HG03159 (cell line): ENCODE data around the gene POFUT2.

Experiments used
- ATAC-seq: cut with Tn5 transposase; IDR thresholded peaks from one replicate; pipeline ENCODE4 v1.9.1; 2021; ENCODE audit warnings: mild to moderate bottlenecking, moderate library complexity; ENCODE audit not compliant: unreplicated experiment

POFUT2 gene

DNA sequence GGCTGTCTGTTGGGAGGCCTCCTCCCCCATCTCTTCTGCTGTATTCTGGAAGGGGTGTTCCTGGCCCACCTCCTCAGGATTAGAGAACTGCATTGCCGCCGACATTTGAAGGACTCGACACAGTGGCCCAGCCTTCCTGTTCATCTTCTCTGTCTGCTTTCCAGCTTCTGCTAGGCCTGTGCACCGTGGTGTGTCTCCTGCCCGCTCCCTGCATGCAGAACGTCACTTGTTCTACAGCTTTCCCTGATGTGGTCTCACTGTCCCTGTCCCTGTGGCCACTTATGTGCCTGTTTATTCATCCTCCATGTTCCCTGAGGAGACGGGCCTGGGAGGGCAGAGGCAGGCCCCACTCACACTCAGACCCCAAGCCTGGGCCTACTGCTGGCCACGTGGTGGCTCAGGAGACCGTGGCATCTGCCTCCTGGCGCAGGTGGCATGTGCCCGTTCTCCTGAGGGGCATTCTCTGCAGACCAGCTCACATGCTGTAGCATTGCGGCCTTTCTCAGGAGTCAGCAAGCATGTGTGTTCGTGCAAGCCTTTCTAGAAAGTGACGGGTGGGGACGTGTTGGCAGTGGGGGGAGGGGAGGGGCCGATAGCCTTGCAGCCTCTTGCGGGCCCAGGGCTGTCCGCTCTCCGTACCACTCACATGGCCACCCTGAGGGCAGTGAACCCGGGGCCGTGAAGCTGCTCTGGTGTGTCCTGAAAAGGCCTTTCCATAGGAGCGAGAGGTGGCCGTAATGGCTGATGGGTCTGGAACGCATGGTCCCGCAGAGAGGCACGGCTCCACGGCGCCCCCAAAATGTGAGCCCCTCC lies 35.9 kb downstream of the POFUT2 start:
- ATAC-seq = no peak

DNA sequence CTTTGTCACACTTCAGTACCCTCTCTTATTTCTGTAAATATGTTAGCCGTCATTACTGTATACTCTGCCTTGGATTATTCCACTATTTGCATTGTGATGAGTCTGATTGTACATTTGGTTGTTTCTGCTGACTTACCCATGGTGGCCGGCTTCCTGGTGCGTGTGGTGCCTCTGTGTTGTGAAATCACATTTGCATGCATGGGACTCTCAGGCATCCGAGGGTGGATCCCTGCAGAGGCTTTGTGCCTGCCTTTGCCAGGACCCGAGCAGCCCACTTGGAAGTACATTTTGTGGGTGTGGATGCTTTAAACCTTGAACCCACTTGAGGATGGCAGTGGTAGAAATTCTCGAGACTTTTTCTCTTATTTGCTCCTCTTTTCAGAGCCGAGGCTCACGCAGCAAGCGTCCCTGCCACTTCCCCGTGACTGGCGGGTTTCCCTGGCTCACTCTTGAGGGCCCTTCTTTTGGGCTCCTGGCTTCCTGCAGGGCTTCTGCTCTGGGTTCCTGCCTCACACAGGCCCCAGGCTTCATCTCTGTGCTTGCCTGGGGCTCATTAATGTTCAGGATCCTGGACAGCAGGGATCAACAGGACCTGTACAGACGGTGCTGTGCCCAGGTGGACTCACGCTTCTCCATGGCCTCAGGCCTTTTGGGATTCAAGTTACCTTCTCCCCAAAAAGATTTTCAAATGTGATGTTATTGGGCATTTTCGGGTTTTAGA lies 36.6 kb downstream of the POFUT2 start:
- no peak for ATAC-seq

DNA sequence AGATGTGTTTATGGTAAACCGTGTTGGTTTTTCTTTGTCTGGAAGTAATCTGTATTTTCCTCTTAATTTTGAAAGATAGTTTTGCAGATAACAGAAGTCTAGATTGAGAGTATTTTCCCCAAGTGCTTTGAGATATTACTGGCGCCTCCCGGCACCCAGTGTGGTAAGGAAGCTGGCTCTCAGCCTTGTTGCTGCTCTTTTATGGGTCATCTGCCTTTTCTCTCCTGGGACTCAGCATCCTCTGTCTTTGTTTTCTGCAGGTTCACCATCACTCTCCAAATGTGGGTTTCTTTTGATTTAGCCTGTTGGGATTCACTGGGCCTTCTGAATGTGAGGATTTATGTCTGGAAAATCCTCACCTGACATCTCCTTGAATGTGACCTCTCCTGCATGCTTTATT lies 37.4 kb downstream of the POFUT2 start:
- no peak for ATAC-seq

DNA sequence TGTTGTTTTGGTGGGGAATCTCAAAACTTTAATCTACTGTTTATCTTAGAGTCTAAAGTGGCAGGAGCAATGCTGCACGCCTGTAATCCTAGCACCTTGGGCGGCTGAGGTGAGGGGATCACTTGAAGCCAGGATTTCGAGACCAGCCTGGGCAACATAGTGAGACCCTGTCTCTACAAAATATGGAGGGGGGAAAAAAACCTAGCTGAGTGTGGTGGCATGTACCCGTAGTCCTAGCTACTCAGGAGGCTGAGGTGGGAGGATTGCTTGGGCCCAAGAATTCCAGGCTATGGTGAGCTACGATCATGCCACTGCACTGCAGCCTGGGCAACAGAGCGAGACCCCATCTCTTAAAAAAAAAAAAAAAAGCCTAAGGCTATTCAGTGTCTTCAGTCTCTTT lies 38.1 kb downstream of the POFUT2 start:
- no peak for ATAC-seq

DNA sequence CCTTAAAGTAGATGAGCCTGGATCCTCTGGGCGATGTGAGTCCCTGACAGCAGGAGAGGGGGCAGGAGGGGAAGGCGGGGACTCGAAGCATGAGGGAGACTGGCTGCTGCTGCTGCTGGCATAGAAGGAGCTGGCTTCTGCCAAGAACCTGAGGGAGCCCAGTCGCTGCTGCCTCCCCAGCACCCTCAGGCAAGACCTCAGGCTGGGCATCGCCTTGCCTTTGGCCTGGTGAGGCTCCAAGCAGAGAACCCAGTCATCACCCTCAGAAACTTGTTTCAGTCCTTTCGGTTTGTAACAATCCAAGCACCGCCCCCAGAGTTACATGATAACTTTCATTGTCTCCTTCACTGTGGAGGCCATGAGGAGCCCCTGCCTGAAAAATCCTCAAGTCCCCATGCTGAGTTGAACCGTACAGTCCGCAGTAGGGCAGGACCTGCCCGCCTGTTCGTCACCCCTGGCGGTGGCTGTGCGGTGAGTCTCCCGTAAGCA lies 38.8 kb downstream of the POFUT2 start:
- no peak for ATAC-seq

DNA sequence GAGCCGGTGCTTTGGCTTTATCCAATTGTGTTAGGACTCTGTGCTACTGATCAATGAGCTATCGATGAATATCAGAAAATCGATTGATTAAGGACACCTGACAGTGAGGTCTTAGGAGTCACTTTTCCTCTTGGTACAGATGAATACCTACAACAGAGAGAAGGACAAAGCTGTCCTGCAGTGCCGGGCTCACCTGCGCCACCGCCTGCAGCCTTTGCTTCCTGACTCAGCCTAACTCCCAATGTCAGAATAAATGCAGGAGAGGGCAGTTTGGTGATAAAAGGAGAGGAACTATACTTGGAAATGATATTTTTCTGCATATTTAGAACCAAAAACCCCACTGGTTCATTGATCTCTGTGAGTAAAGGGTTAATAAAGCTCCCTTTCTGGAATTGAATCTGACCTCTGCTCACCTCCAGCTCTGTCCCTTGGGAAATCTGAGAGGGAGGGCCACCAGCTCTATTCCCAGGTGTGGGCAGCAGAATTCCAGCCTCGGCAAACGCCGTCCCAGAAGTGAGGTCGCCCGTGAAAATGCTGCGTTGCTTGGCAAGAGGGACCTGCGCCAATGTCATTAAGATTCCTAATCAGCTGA lies 39.3 kb downstream of the POFUT2 start:
- ATAC-seq = no peak

DNA sequence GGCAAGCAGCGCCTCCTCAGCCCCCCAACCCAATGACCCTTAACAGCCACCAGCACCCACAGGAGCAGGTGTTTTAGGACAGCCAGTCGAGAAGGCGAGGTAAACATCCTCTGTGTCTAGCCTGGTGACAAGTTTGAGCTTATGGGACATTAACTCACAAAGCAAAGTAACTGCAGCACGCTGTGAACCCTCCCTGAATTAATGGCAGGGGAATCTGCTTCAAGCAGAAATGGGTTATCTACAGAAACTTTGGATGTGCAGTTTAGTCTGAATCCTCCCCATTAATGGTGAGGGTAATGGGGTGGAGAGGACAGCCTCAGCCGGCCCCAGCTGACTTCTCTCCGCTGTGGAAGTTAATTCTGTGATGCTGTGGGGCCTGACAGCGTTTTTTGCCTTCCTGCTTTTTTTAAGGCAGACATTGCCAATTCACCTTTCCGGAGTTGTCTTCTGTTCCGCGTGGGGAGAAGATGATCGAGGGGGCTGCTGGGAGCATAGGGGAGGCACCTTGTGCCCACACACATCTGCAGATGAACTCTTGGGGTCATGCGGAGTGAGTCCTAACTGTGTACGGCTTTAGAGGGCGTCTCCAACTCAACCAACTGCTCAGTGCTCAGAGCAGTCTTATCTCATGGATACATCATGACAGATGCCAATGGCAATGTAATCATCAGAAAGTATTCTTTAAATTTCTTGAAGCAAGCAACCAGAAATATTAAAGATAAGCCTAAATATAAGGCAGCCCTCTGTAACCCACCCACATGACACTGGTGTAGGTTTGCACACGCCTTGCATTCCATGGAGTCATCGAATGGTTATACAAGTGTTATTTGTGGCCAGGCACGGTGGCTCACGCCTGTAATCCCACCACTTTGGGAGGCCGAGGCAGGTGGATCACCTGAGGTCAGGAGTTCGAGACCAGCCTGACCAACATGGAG lies 41.0 kb downstream of the POFUT2 start:
- no peak for ATAC-seq

DNA sequence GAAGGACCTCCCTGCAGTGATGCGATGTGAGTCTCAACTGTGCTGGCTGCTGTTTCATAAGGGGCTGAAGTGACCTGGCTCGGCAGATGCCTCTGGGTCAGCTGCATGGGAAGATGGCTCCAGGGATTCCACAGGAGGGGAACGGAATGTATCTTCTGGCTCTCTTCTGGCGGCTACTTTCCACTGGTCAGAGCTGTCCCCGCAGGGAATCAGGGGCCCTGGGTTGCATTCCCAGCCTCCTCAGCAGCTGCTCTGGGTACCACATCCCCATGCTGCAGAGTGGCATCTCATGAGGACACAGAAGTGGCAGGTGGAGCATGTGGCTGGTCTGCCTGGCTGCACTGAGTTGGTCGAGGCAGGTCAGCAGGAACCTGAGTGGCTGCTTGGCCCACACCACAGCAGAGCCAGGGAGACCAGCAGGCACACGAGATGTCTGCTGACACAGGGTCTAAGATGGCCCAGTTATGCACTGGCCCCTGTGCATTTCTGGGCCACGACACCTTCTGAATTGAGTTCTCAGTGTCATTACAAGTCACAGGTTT lies 42.8 kb downstream of the POFUT2 start:
- ATAC-seq = no peak

DNA sequence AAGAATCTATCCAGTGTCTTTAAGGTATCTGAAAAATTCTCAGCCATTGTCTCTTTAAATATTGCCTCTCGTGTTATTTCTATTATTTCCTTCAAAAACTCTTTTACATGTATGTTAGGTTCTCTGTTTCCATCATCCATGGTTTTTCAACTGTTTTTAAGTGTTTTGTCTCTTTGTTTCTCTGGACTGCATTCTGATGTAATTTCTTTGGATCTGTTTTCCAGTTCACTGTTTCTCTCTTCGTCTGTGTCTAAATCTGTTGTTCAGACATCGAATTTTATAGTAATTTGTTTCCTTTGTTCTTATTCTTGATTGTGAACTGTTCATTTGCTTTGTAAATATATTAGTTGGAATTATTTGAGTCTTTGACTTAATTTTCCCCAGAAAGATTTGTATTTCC lies 44.1 kb downstream of the POFUT2 start:
- no peak for ATAC-seq

DNA sequence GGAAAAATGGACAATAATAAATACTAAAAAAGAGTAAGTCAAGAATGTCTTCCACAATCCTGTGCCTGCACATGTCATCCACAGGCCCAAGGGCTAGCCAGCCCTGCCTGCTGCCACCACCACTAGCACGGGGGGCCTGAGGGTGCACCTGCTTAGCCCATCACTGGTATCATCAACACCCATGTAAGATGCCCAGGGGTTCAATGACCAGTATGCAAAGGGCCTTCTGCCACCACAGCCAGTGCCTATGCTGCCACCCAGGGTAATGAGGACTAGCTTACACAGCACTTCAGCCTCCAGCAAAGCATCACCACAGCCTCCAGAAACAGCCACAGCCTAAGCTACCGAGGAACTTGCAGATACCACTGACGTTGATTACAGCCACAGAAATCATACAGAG lies 46.3 kb downstream of the POFUT2 start:
- no peak for ATAC-seq

DNA sequence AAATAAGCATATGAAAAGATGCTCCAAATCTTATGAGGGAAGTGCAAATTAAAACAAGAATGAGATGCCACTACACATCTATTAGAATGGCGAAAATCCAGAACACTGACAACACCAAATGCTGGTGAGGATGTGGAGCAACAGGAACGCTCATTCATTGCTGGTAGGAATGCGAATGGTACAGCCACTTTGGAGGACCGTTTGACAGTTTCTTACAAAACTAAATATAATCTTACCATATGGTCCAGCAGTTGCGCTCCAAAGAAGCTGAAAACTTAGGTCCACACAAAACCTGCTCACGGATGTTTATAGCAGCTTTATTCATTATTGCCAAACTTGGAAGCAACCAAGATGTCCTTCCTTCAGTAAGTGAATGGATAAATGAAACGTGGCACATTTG lies 50.3 kb downstream of the POFUT2 start:
- ATAC-seq = no peak

DNA sequence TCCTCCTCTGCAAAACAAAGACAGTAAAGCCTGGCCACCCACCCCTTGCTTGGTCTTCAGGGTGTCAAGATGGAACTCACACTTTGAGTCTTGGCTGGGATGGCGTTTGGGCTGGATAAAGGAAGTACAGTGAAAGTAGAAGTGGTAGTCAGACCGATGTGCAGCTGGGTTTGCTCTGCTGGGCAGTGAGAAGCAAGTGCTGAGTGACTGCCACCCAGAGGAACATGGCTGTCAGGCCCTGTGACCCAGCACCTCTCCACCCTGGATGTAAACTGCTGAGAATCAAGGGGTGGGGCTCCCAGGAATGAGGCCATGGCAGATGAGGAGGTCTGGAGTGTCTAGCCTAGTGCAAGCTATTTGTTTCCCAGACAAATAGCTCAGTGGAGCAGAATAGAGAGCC lies 51.2 kb downstream of the POFUT2 start:
- ATAC-seq = no peak

DNA sequence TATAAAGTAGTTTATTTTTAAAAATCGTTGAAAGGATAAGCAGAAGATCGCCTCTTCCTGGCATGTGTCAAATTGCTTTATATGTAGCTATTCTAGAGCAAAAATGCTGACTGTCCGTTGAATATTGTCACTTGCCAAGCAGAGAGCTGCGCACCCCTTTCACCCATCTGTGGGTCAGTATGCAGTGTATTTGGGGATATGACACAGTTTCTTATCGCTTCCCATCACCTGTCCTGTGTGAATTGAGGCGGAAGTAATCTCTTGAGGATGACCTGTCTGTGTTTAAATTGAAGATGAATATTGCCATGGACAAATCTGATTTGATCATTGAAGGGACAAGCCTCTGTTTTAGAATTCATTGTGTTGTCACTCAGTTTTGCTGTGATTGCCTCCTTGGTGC lies 52.2 kb downstream of the POFUT2 start:
- no peak for ATAC-seq

DNA sequence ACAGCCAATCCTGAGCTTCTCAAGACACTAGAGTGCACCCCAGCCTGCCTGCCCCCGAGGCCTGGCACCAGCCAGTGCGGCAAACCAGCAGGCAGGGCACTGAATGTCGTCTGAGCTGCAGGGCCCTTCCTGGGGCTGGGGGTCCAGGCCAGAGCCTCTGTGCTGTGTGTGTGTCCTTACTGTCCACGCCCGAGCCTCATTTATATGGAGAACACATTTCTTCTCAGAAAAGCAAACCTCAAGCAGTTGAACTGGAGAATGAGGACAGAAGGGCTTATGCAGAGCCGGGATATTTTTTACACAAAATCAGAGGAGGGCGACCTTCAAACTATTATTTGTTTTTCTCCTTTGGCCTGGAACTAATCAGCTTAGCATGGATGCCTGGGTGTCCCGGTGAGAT lies 52.7 kb downstream of the POFUT2 start:
- no peak for ATAC-seq

DNA sequence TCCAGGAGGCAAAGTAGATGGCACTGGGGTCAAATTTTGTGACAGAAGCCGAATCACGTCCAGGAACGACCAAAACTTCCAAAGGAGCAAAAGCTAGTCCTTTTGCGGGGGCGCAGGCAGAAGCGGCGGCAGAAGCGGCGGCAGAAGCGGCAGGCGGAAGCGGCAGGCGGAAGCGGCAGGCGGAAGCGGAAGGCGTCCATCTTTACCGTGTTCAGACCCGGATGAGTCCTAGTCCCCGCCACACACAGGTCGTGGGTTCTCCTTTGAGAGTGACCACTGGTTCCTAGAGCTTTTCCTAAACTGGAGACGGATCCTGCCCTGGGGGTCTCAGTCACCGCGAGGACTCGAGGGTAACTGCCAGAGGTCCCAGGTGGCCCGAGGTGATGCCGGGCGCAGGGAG lies 53.6 kb downstream of the POFUT2 start:
- no peak for ATAC-seq

DNA sequence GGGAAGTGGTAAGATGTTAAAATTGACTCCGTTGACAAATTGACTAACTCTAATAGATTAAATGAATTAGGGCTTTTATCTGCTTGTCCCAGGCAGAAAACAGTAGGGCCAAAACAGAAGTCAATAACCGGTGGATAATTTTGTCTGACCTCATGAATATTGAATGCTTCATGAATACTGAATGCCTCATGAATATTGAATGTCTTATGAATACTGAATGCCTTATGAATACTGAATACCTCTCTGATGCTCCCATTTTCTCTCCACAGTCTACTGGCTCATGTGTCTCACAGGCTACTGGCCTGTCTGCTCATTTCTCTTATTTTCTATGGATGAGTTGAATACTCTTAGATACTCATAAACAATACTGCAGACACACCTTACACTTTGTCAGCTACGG lies 56.0 kb downstream of the POFUT2 start:
- ATAC-seq = no peak

DNA sequence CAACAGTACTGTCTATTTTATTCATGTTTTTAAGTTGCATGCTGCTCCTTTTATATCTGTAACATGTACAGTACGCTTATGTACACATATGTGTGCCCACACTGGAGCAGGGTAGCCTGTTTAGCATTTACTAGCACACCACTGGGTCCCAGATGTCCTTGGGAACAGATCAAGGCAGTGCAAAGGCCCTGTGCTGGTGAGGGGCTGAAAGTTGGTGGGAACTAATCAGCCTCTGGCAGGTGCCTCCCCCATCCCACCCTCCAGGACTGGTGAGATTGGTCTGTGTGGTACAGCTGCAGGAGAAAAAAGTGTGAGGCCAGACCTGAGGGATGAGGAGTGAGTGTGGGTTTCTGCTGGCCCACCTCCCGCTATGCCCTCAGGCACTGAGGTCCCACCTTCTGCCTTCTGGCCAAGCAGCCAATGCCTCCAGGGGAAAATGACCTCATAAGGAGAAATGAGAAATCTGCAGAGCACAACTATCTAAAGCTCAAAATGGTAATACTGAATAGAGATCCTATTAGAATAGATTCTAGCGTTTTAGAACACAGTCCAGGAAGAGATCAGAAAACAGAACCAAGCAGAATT lies 58.9 kb downstream of the POFUT2 start:
- ATAC-seq = no peak

DNA sequence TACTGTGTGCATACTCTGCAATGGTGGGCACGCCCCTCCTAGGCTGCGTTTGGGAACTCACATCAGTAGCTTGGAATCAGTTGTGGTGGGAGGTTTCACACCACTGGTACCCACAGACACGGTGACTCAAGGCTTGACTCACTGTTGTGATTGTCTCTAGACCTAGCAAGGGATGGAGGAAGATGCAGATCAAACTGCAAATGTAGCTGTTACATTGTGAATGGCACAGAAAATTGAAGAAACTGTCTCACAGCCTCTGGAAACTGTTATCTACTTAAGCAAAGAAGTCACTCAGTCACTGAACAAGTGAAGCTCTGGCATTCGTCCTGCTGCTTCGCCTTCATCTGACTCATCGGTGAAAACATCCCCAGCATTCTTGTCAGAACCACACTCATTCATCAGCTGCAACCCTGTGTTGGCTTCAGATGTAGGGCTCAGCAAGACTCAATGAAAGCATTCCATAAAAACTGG lies 59.5 kb downstream of the POFUT2 start:
- no peak for ATAC-seq

DNA sequence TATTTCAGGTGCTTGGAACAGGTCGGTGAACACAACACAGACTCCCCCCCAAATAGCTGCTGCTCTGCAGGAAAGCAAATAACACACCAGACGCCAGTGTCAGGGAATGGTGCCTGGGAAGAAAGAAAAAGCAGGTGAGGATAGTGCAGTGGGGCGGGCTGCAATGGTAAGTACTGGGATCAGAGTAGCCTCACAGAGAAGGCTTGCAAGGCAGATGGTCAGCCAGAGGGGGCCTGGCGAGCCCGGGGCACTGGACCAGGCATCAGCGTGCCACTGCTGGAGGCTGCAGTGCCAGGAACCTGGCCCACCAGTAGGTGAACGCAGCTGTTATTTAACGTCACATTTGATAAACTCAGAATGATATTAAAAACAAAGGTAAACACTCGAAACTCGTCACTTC lies 60.0 kb downstream of the POFUT2 start:
- no peak for ATAC-seq
